Esophagus squamous epithelium (tissue), 4 donors: ENCODE measurements around the gene PRKN.

Experiments used
- POLR2A ChIP-seq, 4 donors: fragments of 450-650 bp; IDR thresholded peaks; one replicate each; pipeline ENCODE4 v1.6.1; 2017; ENCODE audit warnings: antibody characterized with exemption in 4 of 4, mild to moderate bottlenecking in 4 of 4, moderate library complexity in 3 of 4
- TF ChIP-seq, protein P1 (sequence below), 6 experiments: fragments of 450-650 bp in 4 of 6; fragments of 200-600 bp in 2 of 6; sonication (generic) in 2 of 6; IDR thresholded peaks; one replicate each; pipeline ENCODE4 v1.5.1; 2016 to 2019; ENCODE audit warnings: antibody characterized with exemption in 6 of 6, mild to moderate bottlenecking in 4 of 6, moderate library complexity in 4 of 6

DNA sequence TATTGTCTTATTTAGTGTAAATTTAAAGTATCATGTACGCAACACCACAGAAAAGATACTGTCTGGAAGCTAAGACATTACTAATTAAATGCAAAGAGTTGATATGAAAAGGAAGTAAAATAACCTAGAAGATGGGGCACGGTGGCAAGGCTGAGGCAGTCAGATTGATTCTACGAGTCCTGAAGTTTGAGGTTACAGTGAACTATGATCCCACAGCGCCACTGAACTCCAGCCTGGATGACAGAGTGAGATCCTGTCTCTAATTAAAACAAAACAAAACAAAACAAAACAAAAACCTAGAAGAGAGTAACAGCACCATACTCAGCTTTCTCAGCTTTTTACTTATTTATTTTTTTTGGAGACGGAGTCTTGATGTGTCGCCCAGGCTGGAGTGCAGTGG is 199.0 kb downstream of the PRKN start:
- TF ChIP-seq POLR2A (IDR thresholded peaks at IDR 0.05): no peak
- TF ChIP-seq, protein P1, sequence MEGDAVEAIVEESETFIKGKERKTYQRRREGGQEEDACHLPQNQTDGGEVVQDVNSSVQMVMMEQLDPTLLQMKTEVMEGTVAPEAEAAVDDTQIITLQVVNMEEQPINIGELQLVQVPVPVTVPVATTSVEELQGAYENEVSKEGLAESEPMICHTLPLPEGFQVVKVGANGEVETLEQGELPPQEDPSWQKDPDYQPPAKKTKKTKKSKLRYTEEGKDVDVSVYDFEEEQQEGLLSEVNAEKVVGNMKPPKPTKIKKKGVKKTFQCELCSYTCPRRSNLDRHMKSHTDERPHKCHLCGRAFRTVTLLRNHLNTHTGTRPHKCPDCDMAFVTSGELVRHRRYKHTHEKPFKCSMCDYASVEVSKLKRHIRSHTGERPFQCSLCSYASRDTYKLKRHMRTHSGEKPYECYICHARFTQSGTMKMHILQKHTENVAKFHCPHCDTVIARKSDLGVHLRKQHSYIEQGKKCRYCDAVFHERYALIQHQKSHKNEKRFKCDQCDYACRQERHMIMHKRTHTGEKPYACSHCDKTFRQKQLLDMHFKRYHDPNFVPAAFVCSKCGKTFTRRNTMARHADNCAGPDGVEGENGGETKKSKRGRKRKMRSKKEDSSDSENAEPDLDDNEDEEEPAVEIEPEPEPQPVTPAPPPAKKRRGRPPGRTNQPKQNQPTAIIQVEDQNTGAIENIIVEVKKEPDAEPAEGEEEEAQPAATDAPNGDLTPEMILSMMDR (IDR thresholded peaks at IDR 0.05): no peak
